WERI-Rb-1 (cell line): ENCODE results near the gene AHRR.
"Not testable (repeated sequence)": the region's sequence is repeated elsewhere in the genome, so short reads cannot be mapped to it uniquely, and the experiment has no call there.

Experiments used
- DNase-seq: peaks from one replicate; pipeline ENCODE4 v3.0.0-alpha.2; 2020
- H3K27ac ChIP-seq: fragments of 250-450 bp; sonication (Bioruptor Pico); 2 replicates; pipeline ENCODE4 v1.5.1; 2020; ENCODE audit warnings: mild to moderate bottlenecking, moderate library complexity
- H3K27me3 ChIP-seq: fragments of 250-450 bp; sonication (Bioruptor Pico); 2 replicates; pipeline ENCODE4 v1.5.1; 2021; ENCODE audit warnings: mild to moderate bottlenecking, low read depth, moderate library complexity; ENCODE audit not compliant: insufficient read depth, severe bottlenecking
- H3K36me3 ChIP-seq: fragments of 250-450 bp; sonication (Bioruptor Pico); 2 replicates; pipeline ENCODE4 v1.5.1; 2020; ENCODE audit warnings: mild to moderate bottlenecking, moderate library complexity
- H3K4me3 ChIP-seq: 2 replicates; pipeline ENCODE4 v1.5.1; 2011; ENCODE audit warnings: low read depth, mild to moderate bottlenecking, control low read depth, low read length
- H3K9me3 ChIP-seq: fragments of 250-450 bp; sonication (Bioruptor Pico); 2 replicates; pipeline ENCODE4 v1.5.1; 2021; ENCODE audit warnings: mild to moderate bottlenecking, moderate library complexity; ENCODE audit not compliant: severe bottlenecking
- TF ChIP-seq, protein P1 (sequence below): IDR thresholded peaks from 2 replicates; pipeline ENCODE4 v1.5.1; 2011; ENCODE audit warnings: low read depth, mild to moderate bottlenecking, control low read depth, inconsistent platforms, low read length

The AHRR gene

GRCh38 chr5:393846-394275, 72.3 kb downstream of the AHRR start:
- no peaks in the 10 kb centered on the region for H3K27me3 ChIP-seq
- H3K36me3 ChIP-seq: no peaks in the 10 kb centered on the region
- TF ChIP-seq, protein P1, sequence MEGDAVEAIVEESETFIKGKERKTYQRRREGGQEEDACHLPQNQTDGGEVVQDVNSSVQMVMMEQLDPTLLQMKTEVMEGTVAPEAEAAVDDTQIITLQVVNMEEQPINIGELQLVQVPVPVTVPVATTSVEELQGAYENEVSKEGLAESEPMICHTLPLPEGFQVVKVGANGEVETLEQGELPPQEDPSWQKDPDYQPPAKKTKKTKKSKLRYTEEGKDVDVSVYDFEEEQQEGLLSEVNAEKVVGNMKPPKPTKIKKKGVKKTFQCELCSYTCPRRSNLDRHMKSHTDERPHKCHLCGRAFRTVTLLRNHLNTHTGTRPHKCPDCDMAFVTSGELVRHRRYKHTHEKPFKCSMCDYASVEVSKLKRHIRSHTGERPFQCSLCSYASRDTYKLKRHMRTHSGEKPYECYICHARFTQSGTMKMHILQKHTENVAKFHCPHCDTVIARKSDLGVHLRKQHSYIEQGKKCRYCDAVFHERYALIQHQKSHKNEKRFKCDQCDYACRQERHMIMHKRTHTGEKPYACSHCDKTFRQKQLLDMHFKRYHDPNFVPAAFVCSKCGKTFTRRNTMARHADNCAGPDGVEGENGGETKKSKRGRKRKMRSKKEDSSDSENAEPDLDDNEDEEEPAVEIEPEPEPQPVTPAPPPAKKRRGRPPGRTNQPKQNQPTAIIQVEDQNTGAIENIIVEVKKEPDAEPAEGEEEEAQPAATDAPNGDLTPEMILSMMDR: no peak
- no peak overlapping the region for H3K27ac ChIP-seq
- no peak for DNase-seq
- H3K9me3 ChIP-seq: peaks cover 2% of the 10 kb centered on the region
- no peak overlapping the region for H3K4me3 ChIP-seq

- Histone ChIP-seq H3K27me3 (no peaks in the 10 kb centered on the region), H3K4me3 (no peak overlapping the region), H3K27ac (no peak overlapping the region)
These were observed 73.2 kb downstream of the AHRR start for GRCh38 chr5:394671-395155.

GRCh38 chr5:395156-395920, 73.8 kb downstream of the AHRR start:
- Histone ChIP-seq H3K27me3 (no peaks in the 10 kb centered on the region), H3K9me3 (peaks cover 2% of the 10 kb centered on the region), H3K36me3 (no peaks in the 10 kb centered on the region), H3K27ac (no peak overlapping the region), H3K4me3 (no peak overlapping the region)
- TF ChIP-seq, protein P1: no peak
- no peak for DNase-seq

More at GRCh38 chr5:394671-395155, 73.2 kb downstream of the AHRR start:
- Histone ChIP-seq H3K9me3 (peaks cover 2% of the 10 kb centered on the region), H3K36me3 (no peaks in the 10 kb centered on the region)
- TF ChIP-seq, protein P1: no peak
- no peak for DNase-seq

DNA sequence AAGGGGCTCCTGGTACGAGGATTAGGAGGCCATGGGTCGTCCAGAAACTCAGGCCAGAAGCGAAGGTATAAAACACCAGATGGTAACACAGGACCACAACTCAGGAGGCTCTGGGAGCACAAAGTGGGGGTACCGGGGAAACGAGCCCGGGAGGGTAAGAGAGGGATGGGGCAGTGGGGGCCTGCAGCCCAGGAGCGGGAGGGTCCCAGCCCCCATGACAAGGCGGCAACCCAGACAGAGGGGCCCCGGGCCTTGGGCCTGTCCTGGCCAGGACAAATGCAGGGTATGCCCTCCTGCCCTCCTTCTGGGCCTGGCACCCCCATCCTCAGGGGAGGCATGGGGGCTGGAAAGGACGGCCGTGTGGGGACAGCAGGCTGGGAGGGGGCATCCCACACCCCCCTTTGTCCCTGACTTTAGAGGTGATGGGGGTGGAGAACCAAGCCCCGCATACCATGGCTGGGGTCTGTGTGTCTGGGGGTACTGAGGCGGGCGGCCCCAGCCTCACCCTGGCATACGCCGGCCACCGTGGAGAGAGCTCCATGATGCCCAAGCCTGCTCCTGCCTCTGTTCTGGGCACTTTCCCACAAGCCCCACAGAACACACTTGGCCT, 74.5 kb downstream of the AHRR start:
- Histone ChIP-seq H3K27ac (no peak overlapping the region), H3K9me3 (peaks cover 2% of the 10 kb centered on the region), H3K4me3 (no peak overlapping the region), H3K27me3 (no peaks in the 10 kb centered on the region), H3K36me3 (no peaks in the 10 kb centered on the region)
- no peak for DNase-seq
- TF ChIP-seq, protein P1: no peak

- no peak overlapping the region for H3K27ac ChIP-seq
- H3K36me3 ChIP-seq: no peaks in the 10 kb centered on the region
- peaks cover 2% of the 10 kb centered on the region for H3K9me3 ChIP-seq
- H3K27me3 ChIP-seq: no peaks in the 10 kb centered on the region
- no peak for DNase-seq
- TF ChIP-seq, protein P1: no peak
- no peak overlapping the region for H3K4me3 ChIP-seq
These were observed 75.0 kb downstream of the AHRR start for GRCh38 chr5:396531-396961.

GRCh38 chr5:398141-398474, 76.6 kb downstream of the AHRR start:
- not testable (repeated sequence) for H3K9me3 ChIP-seq, DNase-seq, H3K36me3 ChIP-seq, H3K4me3 ChIP-seq, H3K27me3 ChIP-seq, H3K27ac ChIP-seq
